Naive B cell (primary cell): ENCODE results near the gene STIM1. TPM values are rescaled to one million over a fixed set of nuclear protein-coding genes. Genes with fewer than 3 reads are reported as not detected.

Source experiments
- polyA plus RNA-seq, 6 donors: library from polyadenylated mRNA; unstranded; fragments of 300-500 nt; fragmentation: Illumina TruSeq; gene quantifications; one replicate each; pipeline ENCODE4 v1.2.3, GENCODE V29; 2021; ENCODE audit warnings: low read depth in 6 of 6

The STIM1 gene
- polyA plus RNA-seq, 6 donors from 2014 or later, result 29.1 to 51.9 (median 35.0) TPM

Other genes with a start within 250 kb of the STIM1 start
- not detected for gene ART5, start 213.7 kb upstream of the STIM1 start, polyA plus RNA-seq
- gene ART1, start 210.5 kb upstream of the STIM1 start, polyA plus RNA-seq, result not detected
- under 1 TPM in 3 of 6 donors, not detected in 3; 0.15 to 0.64 (median 0.27) TPM for gene CHRNA10, start 184.3 kb upstream of the STIM1 start, polyA plus RNA-seq
- 10 to 100 TPM; 29.4 to 57.0 (median 38.7) TPM for gene NUP98, start 58.1 kb upstream of the STIM1 start, polyA plus RNA-seq
- gene PGAP2, start 47.1 kb upstream of the STIM1 start, polyA plus RNA-seq, result 10 to 100 TPM; 16.6 to 29.1 (median 19.3) TPM
- 100 to 1,000 TPM in 5 of 6 donors, 10 to 100 TPM in 1; 88.9 to 144 (median 117) TPM for gene RHOG, start 14.7 kb upstream of the STIM1 start, polyA plus RNA-seq
- gene RRM1, start 239.1 kb downstream of the STIM1 start, polyA plus RNA-seq, result 10 to 100 TPM; 14.0 to 25.4 (median 18.9) TPM